Type B pancreatic cell (in vitro differentiated cells): Measurements from ENCODE around the gene CAMK1D. TPM values are rescaled to one million over a fixed set of nuclear protein-coding genes. Genes with fewer than 3 reads are reported as not detected.
A peak's percentile ranks its signal among the peaks of the same experiment; 100 is the strongest.

ENCODE experiments used
- DNase-seq: peaks from one replicate; pipeline ENCODE4 v3.0.0; 2021; ENCODE audit warnings: mixed read lengths; ENCODE audit not compliant: unreplicated experiment; ENCODE audit errors: extremely low spot score
- H3K27ac Mint-ChIP-seq: 2 replicates; pipeline ENCODE4 v1.8.0; 2021; ENCODE audit warnings: mild to moderate bottlenecking, mixed read lengths
- H3K27me3 Mint-ChIP-seq: 2 replicates; pipeline ENCODE4 v1.8.0; 2021; ENCODE audit warnings: mixed read lengths
- H3K36me3 Mint-ChIP-seq: 2 replicates; pipeline ENCODE4 v1.8.0; 2021; ENCODE audit warnings: mixed read lengths
- H3K4me1 Mint-ChIP-seq: one replicate; pipeline ENCODE4 v1.8.0; 2021; ENCODE audit warnings: mixed read lengths; ENCODE audit not compliant: unreplicated experiment
- H3K4me3 Mint-ChIP-seq: 2 replicates; pipeline ENCODE4 v1.8.0; 2021; ENCODE audit warnings: mild to moderate bottlenecking, mixed read lengths
- H3K9me3 Mint-ChIP-seq: 2 replicates; pipeline ENCODE4 v1.8.0; 2021; ENCODE audit warnings: mixed read lengths
- CTCF ChIP-seq: fragments of 200-600 bp; sonication (generic); conservative IDR thresholded peaks from 2 replicates; pipeline ENCODE4 v1.5.0; 2021; ENCODE audit warnings: antibody characterized with exemption, mild to moderate bottlenecking
- total RNA-seq: library from RNA; stranded (reverse); gene quantifications from 2 replicates; pipeline ENCODE4 v1.2.1, GENCODE V29; 2021; ENCODE audit warnings: low replicate concordance

Gene CAMK1D
- total RNA-seq, 1 donor from 2014 or later: 12.2 TPM

DNA sequence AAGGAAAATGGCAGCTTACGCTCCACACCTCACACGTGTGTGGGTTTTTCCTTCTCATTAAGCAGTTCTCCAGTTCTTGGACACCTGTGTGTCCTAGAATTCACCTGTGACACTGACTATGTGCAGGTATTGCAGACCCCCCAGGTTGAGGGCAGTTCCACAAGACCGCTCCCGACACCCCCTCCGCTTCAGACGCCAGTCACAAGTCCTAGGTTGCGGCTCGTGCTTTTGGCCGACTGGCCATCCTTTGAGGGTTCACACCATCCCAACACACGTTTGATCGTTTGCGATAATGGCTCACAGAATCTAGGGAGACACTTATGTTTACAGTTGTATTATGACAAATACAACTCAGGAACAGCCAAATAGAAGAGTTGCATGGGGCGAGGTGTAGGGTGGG is 44.5 kb downstream of the CAMK1D start:
- Mint-ChIP-seq H3K4me3 (no peak overlapping the region), H3K27ac (peak overlapping the region; percentile 55), H3K27me3 (no peaks in the 10 kb centered on the region), H3K4me1 (peaks cover 15% of the 10 kb centered on the region), H3K36me3 (no peaks in the 10 kb centered on the region), H3K9me3 (no peaks in the 10 kb centered on the region)
- no peak for DNase-seq
- TF ChIP-seq CTCF: no peak

- Mint-ChIP-seq H3K27me3 (no peaks in the 10 kb centered on the region), H3K36me3 (no peaks in the 10 kb centered on the region), H3K27ac (no peak overlapping the region), H3K4me3 (no peak overlapping the region), H3K9me3 (no peaks in the 10 kb centered on the region), H3K4me1 (peaks cover 15% of the 10 kb centered on the region)
- no peak for DNase-seq
- no peak for TF ChIP-seq CTCF
Measured at GRCh38 chr10:12394241-12395033, 45.1 kb downstream of the CAMK1D start.

- no peaks in the 10 kb centered on the region for H3K27me3 Mint-ChIP-seq
Measured at GRCh38 chr10:12396093-12396492, 46.7 kb downstream of the CAMK1D start.

DNA sequence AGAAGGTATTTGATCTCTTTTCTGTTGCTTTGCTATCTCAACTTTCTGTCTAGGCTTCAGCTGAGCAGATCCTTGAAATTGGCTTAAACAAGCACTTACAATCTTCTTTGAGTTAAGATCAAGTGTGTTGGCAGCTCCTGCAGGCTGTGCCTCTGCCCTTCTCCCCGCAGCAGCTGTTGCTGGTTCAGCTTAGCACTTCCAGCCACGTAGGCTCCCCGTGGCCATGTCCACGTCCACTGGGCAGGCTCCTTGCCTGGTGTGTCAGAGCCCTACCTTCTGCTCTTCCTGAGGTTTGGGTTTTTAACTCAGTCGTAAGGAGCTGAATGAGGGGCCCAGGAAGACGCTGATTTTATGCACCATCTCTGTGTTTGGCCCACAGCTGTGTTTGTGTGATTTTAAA is 47.2 kb downstream of the CAMK1D start:
- TF ChIP-seq CTCF: no peak
- H3K27ac Mint-ChIP-seq: no peak overlapping the region

More at GRCh38 chr10:12396093-12396492, 46.7 kb downstream of the CAMK1D start:
- H3K4me1 Mint-ChIP-seq: peaks cover 15% of the 10 kb centered on the region
- no peak for TF ChIP-seq CTCF
- H3K27ac Mint-ChIP-seq: no peak overlapping the region
- no peaks in the 10 kb centered on the region for H3K9me3 Mint-ChIP-seq
- DNase-seq: no peak
- H3K4me3 Mint-ChIP-seq: no peak overlapping the region
- H3K36me3 Mint-ChIP-seq: no peaks in the 10 kb centered on the region

GRCh38 chr10:12397147-12397896 is 48.0 kb downstream of the CAMK1D start:
- H3K9me3 Mint-ChIP-seq: no peaks in the 10 kb centered on the region
- no peak overlapping the region for H3K27ac Mint-ChIP-seq

More for the DNA sequence above, 47.2 kb downstream of the CAMK1D start:
- Mint-ChIP-seq H3K27me3 (peaks cover 3% of the 10 kb centered on the region), H3K36me3 (no peaks in the 10 kb centered on the region), H3K4me1 (peaks cover 15% of the 10 kb centered on the region), H3K4me3 (no peak overlapping the region), H3K9me3 (no peaks in the 10 kb centered on the region)
- no peak for DNase-seq

More at GRCh38 chr10:12397147-12397896, 48.0 kb downstream of the CAMK1D start:
- Mint-ChIP-seq H3K4me1 (peaks cover 16% of the 10 kb centered on the region), H3K36me3 (no peaks in the 10 kb centered on the region), H3K4me3 (no peak overlapping the region), H3K27me3 (peaks cover 3% of the 10 kb centered on the region)
- no peak for DNase-seq
- TF ChIP-seq CTCF: no peak
